CD4-positive, alpha-beta T cell treated with Interleukin-2 at 100 ng/mL for 4 hours (primary cell): ENCODE measurements around the gene WWC2.

Experiments used
- DNase-seq: peaks from one replicate; pipeline ENCODE4 v3.0.0-alpha.2; 2020; ENCODE audit warnings: low spot score

The WWC2 gene

DNA sequence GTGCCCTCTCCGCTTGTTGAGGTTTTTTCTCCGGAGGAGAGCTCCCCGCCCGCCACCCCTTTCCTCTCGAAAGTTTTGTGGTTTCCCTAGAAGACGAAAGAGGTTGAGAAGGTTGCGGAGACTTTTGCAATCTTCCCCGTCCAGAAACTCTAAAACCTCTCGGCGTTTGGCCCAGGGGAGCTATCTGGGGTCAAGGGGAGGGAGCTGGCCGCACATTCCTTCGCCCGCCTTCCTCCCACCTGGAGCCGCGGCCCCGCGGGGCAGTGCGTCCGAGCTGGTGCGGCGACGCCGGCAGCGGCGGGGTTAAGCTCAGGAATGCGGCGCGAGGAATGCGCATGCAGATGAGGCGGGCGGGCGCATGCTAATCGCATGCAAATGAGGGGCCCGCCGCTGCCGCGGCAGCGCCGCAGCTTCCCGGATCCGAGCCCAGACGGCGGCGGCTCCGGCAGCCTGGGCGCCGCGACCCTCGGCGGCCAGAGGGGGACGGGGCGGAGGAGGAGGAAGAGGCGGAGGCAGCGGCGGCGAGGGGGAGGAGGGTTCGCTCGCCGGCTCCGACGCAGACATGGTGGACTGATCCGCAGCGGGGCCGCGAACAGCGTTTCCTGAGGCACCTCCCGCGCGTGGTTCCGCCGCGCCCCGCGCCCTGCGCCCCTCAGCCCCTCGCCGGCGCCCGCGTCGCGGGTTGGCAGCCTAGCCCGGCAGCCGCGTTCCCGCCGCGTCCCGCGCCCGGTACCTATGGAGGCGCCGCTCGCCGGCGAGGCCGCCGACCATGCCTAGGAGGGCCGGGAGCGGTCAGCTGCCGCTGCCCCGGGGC is at the start of gene WWC2:
TSS of gene WWC2 (plus strand) at position 535 of the 814 bp plus-strand sequence. CDS start at position 770, 235 bp downstream.
- peak; percentile 56 for DNase-seq

DNA sequence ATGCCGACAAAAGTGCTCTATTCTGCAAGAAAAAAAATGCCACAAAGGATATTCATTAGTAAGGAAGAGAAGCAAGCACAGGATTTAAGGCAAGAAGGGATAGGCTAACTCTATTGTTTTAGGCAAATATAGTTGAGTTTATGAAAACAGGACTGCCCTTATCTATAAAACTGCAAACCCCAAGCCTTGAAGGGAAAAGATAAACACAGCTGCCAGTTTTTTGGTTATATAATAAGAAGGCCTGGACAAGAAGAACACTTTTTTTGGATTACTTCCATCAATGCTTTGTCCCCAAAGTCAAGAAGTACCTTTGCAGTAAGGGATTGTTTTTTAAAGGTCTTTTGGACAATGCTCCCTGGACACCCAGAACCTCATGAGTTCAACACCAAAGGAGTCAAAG is 45.4 kb upstream of the WWC2 start:
- DNase-seq: no peak

DNA sequence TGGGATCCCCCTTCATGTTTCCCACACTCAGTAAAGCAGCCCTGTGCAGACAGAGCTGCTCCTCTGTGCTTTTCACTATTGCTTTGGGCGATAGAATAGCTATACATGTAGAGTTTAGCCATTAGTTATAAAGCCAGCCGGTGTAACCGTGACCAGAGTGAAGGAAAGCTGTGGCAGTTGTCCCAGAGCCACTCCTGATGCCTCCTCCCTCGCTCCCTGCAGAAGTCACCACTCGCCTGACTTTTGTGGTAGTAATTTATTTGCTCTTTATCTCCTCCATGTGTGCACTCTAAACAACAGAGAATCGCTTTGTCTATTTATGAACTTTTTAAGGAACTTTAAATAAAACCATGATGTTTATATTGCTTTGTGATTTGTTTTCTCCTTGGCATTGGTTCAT is 41.8 kb upstream of the WWC2 start:
- DNase-seq: no peak

- DNase-seq: no peak
These were observed 39.3 kb upstream of the WWC2 start for GRCh38 chr4:183059797-183060196.

- no peak for DNase-seq
These were observed 30.6 kb upstream of the WWC2 start for GRCh38 chr4:183068502-183068901.

- DNase-seq: no peak
These were observed 27.8 kb upstream of the WWC2 start for GRCh38 chr4:183071222-183071621.

DNA sequence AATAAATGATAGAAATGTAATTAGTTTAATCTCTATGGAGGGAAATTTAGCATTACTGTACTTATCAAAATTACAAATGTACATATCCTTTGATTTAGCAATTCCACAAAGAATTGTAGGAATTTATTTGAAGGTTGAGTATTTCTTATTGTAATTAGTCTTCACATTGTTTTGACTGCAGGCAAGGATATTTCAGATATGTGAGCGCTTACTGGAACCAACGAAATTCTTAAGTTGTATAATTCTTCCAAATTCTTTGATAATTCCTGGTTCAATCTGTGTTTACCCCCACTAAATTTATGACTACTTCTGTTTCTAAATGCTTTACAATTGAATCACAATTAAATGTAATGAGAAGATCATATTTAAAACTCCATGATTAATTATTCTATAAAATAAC is 26.9 kb upstream of the WWC2 start:
- DNase-seq: no peak

- DNase-seq: no peak
These were observed 25.3 kb upstream of the WWC2 start for GRCh38 chr4:183073838-183074145.

GRCh38 chr4:183074288-183074990 is 24.6 kb upstream of the WWC2 start:
- DNase-seq: no peak

- DNase-seq: no peak
These were observed 20.4 kb upstream of the WWC2 start for GRCh38 chr4:183078634-183079033.

DNA sequence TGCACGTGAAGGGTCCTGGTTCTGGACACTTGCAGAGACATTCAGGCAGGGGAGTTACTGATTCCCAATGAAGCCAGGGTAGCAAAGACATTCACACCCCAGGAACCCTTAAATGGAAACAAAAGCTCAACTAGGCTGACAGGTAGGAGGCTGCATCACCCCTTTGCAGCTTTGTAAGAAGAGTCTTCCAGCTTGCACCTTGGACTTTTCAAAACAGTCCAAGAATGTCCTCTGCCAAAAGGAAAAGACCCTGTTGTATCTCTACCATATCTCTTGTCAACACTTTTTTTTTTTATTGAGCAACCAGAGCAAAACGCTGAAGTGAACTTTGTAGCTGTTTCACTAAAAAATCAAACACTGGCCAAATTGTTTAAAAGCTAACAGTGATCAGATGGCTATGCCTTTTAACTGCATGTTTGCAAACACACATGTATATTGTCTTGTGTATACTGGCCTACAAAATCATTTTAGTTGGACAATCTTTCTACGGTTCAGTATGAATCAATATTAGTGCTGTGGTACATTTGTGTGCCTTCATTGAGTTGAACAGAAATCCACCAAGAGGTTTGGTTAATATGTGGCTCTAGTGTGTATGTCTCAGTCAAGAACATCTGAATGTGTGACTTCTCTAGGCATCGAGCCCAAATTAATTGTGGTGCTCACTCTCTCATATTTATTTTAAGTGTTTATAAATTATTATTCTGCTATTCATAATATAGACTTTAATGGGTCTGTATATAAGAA is 18.5 kb upstream of the WWC2 start:
- no peak for DNase-seq

DNA sequence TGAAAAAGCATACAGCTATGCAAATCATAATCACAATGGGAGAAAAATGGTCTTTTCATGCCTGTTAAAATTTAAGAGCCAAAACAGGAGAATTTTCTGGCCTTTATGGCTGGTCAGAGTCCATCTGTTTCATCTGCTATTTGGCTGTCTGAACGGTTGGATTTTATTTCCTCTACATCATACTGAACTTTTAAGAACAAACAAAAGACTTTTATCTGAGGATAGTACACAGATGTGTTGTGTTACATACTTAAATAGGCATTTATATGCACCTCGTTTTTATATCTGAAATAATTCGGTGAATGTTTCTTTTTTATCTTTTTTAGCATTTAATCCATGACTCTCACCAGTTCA is 18.0 kb upstream of the WWC2 start:
- no peak for DNase-seq

DNA sequence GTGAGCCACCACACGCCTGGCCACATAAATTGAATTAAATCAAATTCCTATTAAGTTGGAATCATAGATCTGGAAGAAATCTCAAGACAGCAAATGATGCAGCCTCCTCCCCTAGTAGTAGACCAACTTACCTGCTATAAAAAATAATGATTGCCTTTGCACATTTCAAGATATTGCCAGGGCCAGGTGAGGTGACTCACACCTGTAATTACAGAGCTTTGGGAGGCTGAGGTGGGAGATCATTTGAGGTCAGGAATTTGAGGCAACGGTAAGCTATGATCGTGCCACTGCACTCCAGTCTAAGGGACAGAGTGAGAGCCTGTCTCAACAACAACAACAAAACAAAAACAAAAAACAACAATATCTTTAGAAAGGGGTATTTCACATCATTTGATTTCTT is 17.0 kb upstream of the WWC2 start:
- DNase-seq: no peak

- DNase-seq: no peak
These were observed 4.5 kb upstream of the WWC2 start for GRCh38 chr4:183094393-183095198.

- DNase-seq: no peak
These were observed 3.9 kb upstream of the WWC2 start for GRCh38 chr4:183095199-183095512.

DNA sequence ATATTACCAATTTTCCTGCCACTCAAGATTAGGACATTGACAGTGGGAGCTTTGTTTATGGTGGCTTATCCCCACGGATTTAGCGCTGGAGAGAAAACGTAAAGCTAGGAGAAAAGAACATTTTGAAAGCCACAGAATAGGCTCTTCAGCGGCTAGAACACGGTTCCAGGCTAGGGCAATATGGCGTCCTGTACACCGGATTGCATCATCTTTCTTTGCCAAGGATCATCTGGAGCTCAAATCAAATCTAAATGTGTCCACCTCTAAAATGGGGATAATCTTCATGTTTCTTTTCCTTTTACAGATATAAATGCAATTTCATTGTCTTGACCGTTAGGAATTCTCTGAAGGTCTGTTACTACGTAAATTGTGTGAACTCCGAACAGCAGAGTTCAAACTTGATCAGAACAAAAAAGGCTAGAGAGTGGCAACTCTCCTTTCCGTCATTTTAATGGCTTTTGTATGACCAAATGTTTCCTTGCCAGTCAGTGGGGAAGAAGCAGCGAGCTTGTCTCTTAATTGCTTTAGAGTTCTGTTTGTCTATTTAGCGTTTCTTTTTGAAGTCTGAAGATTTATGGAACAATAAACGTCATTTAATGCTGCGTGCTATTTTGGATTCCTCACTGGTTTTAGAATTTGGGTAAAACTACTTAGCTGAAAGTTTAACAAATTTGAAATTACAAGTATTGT is 2.6 kb upstream of the WWC2 start:
- no peak for DNase-seq

GRCh38 chr4:183097231-183098018 is 1.6 kb upstream of the WWC2 start:
- no peak for DNase-seq

- DNase-seq: no peak
These were observed 886 bp upstream of the WWC2 start for GRCh38 chr4:183098019-183098722.

GRCh38 chr4:183099537-183100297 is 660 bp downstream of the WWC2 start:
- no peak for DNase-seq

DNA sequence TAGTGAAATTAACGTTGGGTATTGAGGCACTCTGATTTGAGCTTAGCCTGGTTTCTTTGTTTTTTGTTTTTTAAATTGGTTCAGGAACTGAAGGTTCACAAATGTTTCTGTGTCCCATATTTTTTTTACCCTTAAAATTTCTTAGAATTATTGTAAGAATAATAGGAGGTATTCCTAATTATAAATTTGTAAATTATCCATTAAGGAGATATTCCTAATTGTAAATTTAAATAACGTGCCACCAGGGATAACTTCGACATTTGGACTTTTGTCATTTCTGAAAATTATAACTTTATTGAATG is 1.2 kb downstream of the WWC2 start:
- no peak for DNase-seq
